ENCODE data around the gene PRSS22. TPM values are rescaled to one million over a fixed set of nuclear protein-coding genes. Genes with fewer than 3 reads are reported as not detected.

The PRSS22 gene
- total and polyA plus RNA-seq, 3 donors from 2014 or later = 0.38 TPM; not detected in 2

DNA sequence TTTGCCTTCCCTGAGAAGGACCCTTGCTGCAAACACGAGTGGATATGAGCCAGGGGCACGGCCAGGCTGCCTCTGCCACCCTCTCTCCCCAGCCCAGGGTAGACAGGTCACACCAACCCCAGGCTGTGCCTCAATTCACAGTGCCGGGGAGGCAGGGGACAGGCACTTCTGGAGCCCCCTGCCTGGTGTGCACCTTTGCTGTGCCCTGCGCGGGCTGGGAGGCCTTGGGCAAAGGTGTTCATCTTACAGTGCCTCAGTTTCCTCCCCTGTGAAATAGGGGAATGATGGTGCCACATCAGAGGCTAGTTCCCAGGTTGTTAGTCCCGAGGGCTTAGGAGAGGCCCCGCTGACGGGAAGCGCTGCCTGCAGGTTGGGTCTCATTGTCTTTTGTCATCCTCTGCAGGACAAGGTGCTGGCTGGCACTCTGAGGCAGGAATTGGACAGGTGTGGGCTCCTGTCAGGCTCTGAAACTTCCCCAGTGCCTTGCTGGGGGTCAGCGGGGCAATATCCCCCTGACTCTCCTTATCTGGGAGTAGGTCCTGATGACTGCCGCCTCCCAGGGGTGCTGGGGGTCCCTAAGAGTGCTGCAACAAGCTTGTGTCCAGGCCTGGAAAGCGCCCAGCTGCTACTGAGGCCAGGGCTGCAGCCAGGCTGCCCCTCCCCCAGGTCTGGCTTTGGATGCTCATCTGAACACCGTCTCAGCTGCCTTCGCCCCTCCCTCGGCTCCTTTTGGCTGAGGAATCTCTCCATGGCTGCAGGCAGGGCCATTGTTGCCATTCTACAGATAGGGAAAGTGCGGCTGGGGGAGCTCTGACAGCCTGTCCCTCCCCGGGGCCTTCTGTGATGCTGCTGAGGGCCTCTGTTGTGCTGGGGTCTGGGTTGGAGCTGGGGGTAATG lies 37.8 kb downstream of the PRSS22 start:
- no peaks in the 10 kb centered on the region for H3K27me3 ChIP-seq

DNA sequence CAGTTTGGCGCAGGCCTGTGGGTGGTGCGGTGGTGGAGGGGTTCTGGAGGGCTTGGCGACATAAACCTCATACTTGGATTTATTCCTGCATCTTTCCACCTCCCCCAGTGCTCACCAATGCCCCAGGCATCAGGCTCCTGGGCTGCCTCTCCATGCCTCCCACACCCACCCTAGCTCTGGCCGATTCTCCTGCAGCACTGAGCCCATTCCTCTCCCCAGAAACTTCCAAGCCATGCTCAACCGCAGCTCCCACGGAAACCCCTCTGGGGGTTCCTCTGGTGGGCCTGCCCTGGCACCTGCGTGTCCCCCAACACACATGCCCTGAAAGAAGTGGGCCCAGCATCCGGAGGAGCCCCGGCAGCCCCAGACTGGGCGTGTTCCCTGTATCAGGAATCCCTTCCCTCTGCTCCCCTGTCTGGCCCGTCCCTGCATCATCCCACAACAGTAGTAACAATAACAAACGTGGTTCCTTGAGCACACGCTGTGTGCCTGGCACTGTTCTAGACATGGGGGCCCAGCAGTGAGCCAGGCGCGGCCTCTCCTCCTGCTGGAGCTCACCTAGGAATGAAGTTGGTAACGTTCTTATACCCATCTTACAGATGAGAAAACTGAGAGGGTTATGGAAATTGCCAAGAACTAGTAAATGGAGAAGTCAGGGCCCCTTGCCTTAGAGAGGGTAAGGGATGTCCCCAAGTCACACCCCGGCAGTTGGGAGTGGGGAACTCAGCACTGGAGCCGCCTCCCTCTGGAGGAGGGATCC lies 38.6 kb downstream of the PRSS22 start:
- Histone ChIP-seq H3K36me3 (ENCODE audit: low read depth, missing control alignments) (no peaks in the 10 kb centered on the region), H3K9me3 (no peaks in the 10 kb centered on the region), H3K4me3 (no peak overlapping the region), H3K27me3 (no peaks in the 10 kb centered on the region), H3K4me1 (no peaks in the 10 kb centered on the region), H3K27ac (no peak overlapping the region)
- no peak for DNase-seq
- WGBS, 2 donors = 87 to 88% methylated on average over 14 to 18 of the region's 18 CpGs
- no peak for TF ChIP-seq POLR2A (IDR thresholded peaks at IDR 0.05)
- TF ChIP-seq, protein P1, sequence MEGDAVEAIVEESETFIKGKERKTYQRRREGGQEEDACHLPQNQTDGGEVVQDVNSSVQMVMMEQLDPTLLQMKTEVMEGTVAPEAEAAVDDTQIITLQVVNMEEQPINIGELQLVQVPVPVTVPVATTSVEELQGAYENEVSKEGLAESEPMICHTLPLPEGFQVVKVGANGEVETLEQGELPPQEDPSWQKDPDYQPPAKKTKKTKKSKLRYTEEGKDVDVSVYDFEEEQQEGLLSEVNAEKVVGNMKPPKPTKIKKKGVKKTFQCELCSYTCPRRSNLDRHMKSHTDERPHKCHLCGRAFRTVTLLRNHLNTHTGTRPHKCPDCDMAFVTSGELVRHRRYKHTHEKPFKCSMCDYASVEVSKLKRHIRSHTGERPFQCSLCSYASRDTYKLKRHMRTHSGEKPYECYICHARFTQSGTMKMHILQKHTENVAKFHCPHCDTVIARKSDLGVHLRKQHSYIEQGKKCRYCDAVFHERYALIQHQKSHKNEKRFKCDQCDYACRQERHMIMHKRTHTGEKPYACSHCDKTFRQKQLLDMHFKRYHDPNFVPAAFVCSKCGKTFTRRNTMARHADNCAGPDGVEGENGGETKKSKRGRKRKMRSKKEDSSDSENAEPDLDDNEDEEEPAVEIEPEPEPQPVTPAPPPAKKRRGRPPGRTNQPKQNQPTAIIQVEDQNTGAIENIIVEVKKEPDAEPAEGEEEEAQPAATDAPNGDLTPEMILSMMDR (IDR thresholded peaks at IDR 0.05) = no peak
- intact Hi-C loops (cut with DNase I; ENCODE audit: low total_unique reads) = no loop called here

More for the DNA sequence above, 37.8 kb downstream of the PRSS22 start:
- TF ChIP-seq POLR2A (IDR thresholded peaks at IDR 0.05) = no peak
- TF ChIP-seq, protein P1 (IDR thresholded peaks at IDR 0.05) = no peak
- Histone ChIP-seq H3K27ac (no peak overlapping the region), H3K4me1 (no peaks in the 10 kb centered on the region), H3K36me3 (ENCODE audit: low read depth, missing control alignments) (no peaks in the 10 kb centered on the region), H3K9me3 (no peaks in the 10 kb centered on the region), H3K4me3 (no peak overlapping the region)
- no peak for DNase-seq
- intact Hi-C loops (cut with DNase I; ENCODE audit: low total_unique reads) = no loop called here
- 52 to 66% methylated on average over 7 to 16 of the region's 17 CpGs for WGBS, 2 donors

DNA sequence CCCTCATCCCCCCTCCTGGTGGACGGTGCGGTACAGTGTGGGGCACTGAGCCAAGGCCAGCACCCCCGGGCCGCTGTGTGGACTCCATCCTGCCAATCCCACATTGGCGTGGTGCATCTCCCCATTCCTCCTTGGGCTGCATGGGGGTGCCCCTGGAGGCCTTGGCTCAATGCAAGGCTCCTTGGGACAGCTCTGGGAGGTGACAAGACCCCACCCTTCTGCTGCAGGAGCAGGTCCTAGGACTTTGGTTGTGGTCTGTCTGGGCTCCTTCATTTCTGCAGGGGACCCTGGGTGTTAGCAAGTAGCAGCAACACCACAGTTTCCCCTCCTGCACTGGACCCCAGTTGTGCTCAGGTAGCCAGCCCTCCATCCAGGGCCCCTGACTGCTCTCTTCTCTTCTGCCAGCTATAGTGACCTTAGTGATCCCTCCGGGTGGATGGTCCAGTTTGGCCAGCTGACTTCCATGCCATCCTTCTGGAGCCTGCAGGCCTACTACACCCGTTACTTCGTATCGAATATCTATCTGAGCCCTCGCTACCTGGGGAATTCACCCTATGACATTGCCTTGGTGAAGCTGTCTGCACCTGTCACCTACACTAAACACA lies 39.6 kb downstream of the PRSS22 start:
- Histone ChIP-seq H3K27ac (no peak overlapping the region), H3K4me3 (no peak overlapping the region), H3K9me3 (no peaks in the 10 kb centered on the region), H3K4me1 (no peaks in the 10 kb centered on the region), H3K36me3 (ENCODE audit: low read depth, missing control alignments) (no peaks in the 10 kb centered on the region), H3K27me3 (no peaks in the 10 kb centered on the region)
- intact Hi-C loops (cut with DNase I; ENCODE audit: low total_unique reads) = no loop called here
- 71 to 86% methylated on average over 10 of the region's 10 CpGs for WGBS, 2 donors
- TF ChIP-seq, protein P1 (IDR thresholded peaks at IDR 0.05) = no peak
- no peak for TF ChIP-seq POLR2A (IDR thresholded peaks at IDR 0.05)
- no peak for DNase-seq

DNA sequence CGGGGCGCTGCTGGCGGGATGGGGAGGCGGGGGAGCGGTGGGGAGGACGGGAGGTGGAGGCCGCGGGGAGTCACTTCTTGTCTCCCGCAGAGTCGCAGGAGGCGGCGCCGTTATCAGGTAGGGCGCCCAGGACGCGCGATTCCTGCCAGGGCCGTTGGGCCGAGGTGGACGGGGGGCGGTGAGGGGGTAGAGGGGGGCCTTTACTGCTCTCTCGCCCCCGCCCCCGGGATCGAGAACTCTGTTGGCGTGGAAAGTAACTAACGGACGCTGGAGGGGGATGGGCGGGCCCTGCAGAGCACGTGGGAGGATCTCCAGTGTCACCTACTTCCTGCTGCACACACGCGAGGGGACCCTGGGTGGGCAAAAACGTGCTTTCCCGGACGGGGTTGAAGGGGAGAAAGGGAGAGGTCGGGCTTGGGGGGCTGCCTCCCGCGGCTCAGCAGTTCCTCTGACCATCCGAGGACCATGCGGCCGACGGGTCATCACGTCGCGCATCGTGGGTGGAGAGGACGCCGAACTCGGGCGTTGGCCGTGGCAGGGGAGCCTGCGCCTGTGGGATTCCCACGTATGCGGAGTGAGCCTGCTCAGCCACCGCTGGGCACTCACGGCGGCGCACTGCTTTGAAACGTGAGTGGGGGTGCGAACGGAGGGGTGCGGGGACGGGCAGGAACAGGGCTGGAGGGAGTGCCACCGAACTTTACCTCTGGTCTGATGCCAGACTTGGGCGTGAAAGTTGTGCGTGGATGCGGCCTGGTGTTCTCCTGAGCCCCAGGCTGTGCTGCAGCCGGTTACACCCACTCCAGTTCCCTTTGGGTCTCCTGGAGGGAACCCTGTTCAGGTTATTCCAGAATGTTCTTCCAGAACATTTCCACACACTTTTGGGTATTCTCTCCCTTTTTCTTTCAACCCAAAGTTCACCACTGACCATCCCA lies 40.4 kb downstream of the PRSS22 start:
- 45 to 61% methylated on average over 41 to 68 of the region's 68 CpGs for WGBS, 2 donors
- Histone ChIP-seq H3K36me3 (ENCODE audit: low read depth, missing control alignments) (no peaks in the 10 kb centered on the region), H3K27me3 (no peaks in the 10 kb centered on the region), H3K4me1 (no peaks in the 10 kb centered on the region), H3K27ac (no peak overlapping the region), H3K9me3 (no peaks in the 10 kb centered on the region), H3K4me3 (peak overlapping the region; percentile 36 to 48)
- TF ChIP-seq, protein P1 (IDR thresholded peaks at IDR 0.05) = no peak
- no peak for TF ChIP-seq POLR2A (IDR thresholded peaks at IDR 0.05)
- intact Hi-C loops (cut with DNase I; ENCODE audit: low total_unique reads) = no loop called here
- DNase-seq = no peak

All from testis (tissue), 3 donors.